ENCODE measurements around the gene CYB561D2. TPM values are rescaled to one million over a fixed set of nuclear protein-coding genes. Genes with fewer than 3 reads are reported as not detected.

Gene CYB561D2
- total and polyA plus RNA-seq, 9 of the 15 experiments (the other 6 are each of a cell fraction or from before 2014, with no cell fraction given): 4.2 to 16.6 (median 9.4) TPM

DNA sequence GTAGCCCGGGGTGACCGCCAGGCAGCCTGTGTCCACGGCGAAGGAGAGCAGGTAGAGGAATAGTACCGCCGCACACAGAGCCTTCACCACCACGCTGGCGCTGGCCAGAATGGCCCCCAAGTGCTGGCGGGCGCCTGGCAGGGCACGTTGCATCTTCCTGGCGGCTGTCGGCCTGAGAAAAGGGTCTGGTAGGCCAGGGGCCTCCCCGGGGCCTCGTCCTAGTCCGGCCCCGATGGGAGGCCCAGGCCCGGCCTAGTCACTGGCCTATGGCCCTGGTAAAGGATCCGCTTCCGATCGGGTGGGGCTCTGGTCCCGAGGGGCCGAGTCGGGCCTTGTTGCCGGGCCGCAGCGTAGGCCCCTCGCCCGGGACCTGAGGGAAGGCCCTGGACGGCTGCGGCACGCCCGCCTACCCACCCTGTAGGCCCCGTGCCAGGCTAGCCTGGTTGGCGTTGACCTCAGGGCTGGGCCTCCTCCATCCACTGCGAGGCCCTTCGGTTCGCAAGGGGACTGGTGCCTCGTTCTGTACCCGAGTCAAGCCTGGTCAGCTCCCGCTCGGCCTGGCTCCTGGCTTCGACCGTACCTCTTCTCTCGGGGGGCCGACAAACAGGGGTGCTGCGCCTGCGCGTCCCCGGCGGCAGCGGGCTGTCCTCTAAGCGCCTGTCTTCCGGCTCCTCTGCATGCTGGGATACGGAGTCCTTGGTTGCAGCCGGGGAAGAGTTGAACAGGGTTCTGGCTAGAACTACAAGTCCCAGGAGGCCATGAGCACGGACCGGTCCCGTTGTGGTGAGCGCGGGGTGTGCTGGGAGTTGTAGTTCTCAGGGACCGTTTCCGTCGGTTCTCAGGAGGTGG, 8.5 kb downstream of the CYB561D2 start, which contains the start of gene TMEM115 (continued):
- TF ChIP-seq, protein P1, sequence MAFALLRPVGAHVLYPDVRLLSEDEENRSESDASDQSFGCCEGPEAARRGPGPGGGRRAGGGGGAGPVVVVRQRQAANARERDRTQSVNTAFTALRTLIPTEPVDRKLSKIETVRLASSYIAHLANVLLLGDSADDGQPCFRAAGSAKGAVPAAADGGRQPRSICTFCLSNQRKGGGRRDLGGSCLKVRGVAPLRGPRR (CRISPR knock-in tag; IDR thresholded peaks at IDR 0.05): no peak
- TF ChIP-seq POLR2AphosphoS5 (IDR thresholded peaks at IDR 0.05; ENCODE audit: control insufficient read depth, insufficient read depth, low read depth, low read length) (no peak), ZNF41 (CRISPR knock-in tag; conservative IDR thresholded peaks at IDR 0.05) (no peak), SMARCA5 (IDR thresholded peaks at IDR 0.05) (no peak), SREBF1 (IDR thresholded peaks at IDR 0.05; ENCODE audit: borderline replicate concordance, low read depth, low read length) (peak; percentile 56; the same call in 1 of the 2 replicates), ZNF324 (CRISPR knock-in tag; IDR thresholded peaks at IDR 0.05) (no peak), GATAD2B (IDR thresholded peaks at IDR 0.05; ENCODE audit: borderline replicate concordance) (no peak), SRF (CRISPR knock-in tag; IDR thresholded peaks at IDR 0.05) (no peak), SMARCA4 (IDR thresholded peaks at IDR 0.05) (no peak)
- TF ChIP-seq, protein P2, sequence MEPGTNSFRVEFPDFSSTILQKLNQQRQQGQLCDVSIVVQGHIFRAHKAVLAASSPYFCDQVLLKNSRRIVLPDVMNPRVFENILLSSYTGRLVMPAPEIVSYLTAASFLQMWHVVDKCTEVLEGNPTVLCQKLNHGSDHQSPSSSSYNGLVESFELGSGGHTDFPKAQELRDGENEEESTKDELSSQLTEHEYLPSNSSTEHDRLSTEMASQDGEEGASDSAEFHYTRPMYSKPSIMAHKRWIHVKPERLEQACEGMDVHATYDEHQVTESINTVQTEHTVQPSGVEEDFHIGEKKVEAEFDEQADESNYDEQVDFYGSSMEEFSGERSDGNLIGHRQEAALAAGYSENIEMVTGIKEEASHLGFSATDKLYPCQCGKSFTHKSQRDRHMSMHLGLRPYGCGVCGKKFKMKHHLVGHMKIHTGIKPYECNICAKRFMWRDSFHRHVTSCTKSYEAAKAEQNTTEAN (CRISPR knock-in tag; IDR thresholded peaks at IDR 0.05): no peak
- TF ChIP-seq, protein P3, sequence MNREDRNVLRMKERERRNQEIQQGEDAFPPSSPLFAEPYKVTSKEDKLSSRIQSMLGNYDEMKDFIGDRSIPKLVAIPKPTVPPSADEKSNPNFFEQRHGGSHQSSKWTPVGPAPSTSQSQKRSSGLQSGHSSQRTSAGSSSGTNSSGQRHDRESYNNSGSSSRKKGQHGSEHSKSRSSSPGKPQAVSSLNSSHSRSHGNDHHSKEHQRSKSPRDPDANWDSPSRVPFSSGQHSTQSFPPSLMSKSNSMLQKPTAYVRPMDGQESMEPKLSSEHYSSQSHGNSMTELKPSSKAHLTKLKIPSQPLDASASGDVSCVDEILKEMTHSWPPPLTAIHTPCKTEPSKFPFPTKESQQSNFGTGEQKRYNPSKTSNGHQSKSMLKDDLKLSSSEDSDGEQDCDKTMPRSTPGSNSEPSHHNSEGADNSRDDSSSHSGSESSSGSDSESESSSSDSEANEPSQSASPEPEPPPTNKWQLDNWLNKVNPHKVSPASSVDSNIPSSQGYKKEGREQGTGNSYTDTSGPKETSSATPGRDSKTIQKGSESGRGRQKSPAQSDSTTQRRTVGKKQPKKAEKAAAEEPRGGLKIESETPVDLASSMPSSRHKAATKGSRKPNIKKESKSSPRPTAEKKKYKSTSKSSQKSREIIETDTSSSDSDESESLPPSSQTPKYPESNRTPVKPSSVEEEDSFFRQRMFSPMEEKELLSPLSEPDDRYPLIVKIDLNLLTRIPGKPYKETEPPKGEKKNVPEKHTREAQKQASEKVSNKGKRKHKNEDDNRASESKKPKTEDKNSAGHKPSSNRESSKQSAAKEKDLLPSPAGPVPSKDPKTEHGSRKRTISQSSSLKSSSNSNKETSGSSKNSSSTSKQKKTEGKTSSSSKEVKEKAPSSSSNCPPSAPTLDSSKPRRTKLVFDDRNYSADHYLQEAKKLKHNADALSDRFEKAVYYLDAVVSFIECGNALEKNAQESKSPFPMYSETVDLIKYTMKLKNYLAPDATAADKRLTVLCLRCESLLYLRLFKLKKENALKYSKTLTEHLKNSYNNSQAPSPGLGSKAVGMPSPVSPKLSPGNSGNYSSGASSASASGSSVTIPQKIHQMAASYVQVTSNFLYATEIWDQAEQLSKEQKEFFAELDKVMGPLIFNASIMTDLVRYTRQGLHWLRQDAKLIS (CRISPR knock-in tag; IDR thresholded peaks at IDR 0.05): no peak
- TF ChIP-seq, protein P4, sequence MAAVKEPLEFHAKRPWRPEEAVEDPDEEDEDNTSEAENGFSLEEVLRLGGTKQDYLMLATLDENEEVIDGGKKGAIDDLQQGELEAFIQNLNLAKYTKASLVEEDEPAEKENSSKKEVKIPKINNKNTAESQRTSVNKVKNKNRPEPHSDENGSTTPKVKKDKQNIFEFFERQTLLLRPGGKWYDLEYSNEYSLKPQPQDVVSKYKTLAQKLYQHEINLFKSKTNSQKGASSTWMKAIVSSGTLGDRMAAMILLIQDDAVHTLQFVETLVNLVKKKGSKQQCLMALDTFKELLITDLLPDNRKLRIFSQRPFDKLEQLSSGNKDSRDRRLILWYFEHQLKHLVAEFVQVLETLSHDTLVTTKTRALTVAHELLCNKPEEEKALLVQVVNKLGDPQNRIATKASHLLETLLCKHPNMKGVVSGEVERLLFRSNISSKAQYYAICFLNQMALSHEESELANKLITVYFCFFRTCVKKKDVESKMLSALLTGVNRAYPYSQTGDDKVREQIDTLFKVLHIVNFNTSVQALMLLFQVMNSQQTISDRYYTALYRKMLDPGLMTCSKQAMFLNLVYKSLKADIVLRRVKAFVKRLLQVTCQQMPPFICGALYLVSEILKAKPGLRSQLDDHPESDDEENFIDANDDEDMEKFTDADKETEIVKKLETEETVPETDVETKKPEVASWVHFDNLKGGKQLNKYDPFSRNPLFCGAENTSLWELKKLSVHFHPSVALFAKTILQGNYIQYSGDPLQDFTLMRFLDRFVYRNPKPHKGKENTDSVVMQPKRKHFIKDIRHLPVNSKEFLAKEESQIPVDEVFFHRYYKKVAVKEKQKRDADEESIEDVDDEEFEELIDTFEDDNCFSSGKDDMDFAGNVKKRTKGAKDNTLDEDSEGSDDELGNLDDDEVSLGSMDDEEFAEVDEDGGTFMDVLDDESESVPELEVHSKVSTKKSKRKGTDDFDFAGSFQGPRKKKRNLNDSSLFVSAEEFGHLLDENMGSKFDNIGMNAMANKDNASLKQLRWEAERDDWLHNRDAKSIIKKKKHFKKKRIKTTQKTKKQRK (IDR thresholded peaks at IDR 0.05; ENCODE audit: borderline replicate concordance, low read depth, low read length): no peak
- TF ChIP-seq, protein P5, sequence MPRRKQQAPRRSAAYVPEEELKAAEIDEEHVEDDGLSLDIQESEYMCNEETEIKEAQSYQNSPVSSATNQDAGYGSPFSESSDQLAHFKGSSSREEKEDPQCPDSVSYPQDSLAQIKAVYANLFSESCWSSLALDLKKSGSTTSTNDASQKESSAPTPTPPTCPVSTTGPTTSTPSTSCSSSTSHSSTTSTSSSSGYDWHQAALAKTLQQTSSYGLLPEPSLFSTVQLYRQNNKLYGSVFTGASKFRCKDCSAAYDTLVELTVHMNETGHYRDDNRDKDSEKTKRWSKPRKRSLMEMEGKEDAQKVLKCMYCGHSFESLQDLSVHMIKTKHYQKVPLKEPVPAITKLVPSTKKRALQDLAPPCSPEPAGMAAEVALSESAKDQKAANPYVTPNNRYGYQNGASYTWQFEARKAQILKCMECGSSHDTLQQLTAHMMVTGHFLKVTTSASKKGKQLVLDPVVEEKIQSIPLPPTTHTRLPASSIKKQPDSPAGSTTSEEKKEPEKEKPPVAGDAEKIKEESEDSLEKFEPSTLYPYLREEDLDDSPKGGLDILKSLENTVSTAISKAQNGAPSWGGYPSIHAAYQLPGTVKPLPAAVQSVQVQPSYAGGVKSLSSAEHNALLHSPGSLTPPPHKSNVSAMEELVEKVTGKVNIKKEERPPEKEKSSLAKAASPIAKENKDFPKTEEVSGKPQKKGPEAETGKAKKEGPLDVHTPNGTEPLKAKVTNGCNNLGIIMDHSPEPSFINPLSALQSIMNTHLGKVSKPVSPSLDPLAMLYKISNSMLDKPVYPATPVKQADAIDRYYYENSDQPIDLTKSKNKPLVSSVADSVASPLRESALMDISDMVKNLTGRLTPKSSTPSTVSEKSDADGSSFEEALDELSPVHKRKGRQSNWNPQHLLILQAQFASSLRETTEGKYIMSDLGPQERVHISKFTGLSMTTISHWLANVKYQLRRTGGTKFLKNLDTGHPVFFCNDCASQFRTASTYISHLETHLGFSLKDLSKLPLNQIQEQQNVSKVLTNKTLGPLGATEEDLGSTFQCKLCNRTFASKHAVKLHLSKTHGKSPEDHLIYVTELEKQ (CRISPR knock-in tag; IDR thresholded peaks at IDR 0.05): no peak
